Stimulated activated CD4-positive, alpha-beta T cell treated with anti-CD3 and anti-CD28 coated beads, TNF-alpha, amount 100 ng/mL, for 24 hours (primary cell): ENCODE data around the gene DAB2.
"Not testable (repeated sequence)": the region's sequence is repeated elsewhere in the genome, so short reads cannot be mapped to it uniquely, and the experiment has no call there.

ENCODE experiments used
- DNase-seq, 3 experiments: peaks; one replicate each; pipeline ENCODE4 v3.0.0-alpha.2; 2020; ENCODE audit warnings: low read depth in 3 of 3

Gene DAB2

GRCh38 chr5:39341896-39342295 lies 82.9 kb downstream of the DAB2 start:
- DNase-seq: no peak

- DNase-seq: no peak
These were observed 84.3 kb downstream of the DAB2 start for GRCh38 chr5:39340506-39340905.

- no peak for DNase-seq
These were observed 87.4 kb downstream of the DAB2 start for GRCh38 chr5:39337252-39337915.

GRCh38 chr5:39334296-39334695 lies 90.5 kb downstream of the DAB2 start:
- not testable (repeated sequence) for DNase-seq

DNA sequence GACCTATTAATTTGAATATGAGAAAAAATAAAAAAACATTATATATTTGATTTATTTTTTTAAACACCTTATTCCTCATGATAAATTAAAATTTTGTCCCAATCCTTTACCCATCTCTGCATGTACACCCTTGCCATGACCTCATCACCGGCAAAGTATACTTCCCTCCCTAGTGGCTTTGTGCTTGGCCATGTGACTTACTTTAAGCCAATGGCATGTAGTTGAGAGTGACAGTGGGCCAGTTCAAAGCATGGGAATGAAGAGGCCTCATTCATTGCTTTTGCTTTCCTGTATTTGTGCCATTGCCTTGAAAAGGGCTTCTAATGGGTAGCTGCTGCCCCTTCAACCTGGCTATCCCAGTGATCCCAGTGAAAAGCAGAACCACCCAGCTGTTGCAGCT lies 91.7 kb downstream of the DAB2 start:
- no peak for DNase-seq

GRCh38 chr5:39331861-39332381 lies 92.9 kb downstream of the DAB2 start:
- DNase-seq: no peak

DNA sequence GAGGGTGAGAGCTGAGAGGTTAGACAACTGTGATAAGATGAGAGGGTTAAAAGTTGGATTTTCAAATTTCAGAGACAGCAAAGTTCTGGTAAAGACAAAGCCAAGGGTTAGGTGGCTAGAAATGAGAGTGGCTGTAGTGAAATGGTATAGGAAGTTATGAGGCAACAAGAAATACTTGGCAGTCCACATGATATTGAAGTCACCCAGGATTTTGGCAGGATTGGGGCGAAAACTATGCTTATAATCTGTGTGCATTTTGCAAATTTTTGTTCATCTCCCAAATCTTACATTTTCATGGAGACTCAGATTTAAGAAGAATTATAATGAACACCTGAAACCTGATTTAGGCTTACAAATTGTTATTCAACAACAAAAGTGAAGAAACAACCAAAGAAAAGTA lies 96.0 kb downstream of the DAB2 start:
- no peak for DNase-seq

DNA sequence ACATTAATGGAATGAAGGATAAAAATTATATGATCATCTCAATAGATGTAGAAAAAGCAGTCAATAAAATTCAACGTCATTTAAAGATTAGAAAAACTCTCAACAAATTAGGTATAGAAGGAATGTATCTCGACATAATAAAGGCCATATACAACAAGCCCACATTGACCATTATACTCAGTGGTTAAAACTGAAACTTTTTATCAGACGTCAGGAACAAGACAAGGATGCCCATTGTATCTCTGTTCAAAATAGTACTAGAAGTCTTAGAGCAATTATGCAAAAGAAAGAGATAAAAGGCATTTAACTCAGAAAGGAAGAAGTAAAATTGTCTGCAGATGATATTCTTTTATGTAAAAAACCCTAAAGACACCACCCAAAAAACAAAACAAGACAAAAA lies 101.2 kb downstream of the DAB2 start:
- no peak for DNase-seq
